CD4-positive, alpha-beta T cell (primary cell): Measurements from ENCODE around the gene ERC2. TPM values are rescaled to one million over a fixed set of nuclear protein-coding genes. Genes with fewer than 3 reads are reported as not detected.

Experiments
- ATAC-seq: fragments of 200-7000 bp; cut with Tn5 transposase; one replicate; pipeline ENCODE4 v1.10.0; 2022; ENCODE audit warnings: mild to moderate bottlenecking; ENCODE audit not compliant: poor library complexity
- CTCF ChIA-PET: fragments of 350-600 bp; sonication (Branson Sonifier 250); formaldehyde crosslinking; loops from one replicate; lab custom pipeline; 2021; ENCODE audit warnings: antibody characterized with exemption, inconsistent platforms; lab: Charles Lee
- POLR2A ChIA-PET: fragments of 350-600 bp; sonication (Branson Sonifier 250); formaldehyde crosslinking; loops from one replicate; lab custom pipeline; 2021; ENCODE audit warnings: antibody characterized with exemption, inconsistent platforms; lab: Charles Lee
- DNase-seq, 14 experiments: peaks; one replicate each; pipeline ENCODE4 v3.0.0-alpha.2; 2013 to 2020; ENCODE audit warnings: mixed read lengths in 2 of 14
- H3K27ac ChIP-seq, 2 donors: one replicate each; pipeline versions ENCODE4 v1.5.1 to v1.7.0; 2013; ENCODE audit warnings: low read length in 2 of 2, low read depth in 1 of 2, mild to moderate bottlenecking in 1 of 2
- H3K27me3 ChIP-seq, 2 experiments: 1 replicate in 1 of 2; 2 replicates in 1 of 2; pipeline versions ENCODE4 v1.6.1 to v1.7.0; 2013; ENCODE audit warnings: low read length in 2 of 2, control low read depth in 1 of 2, mild to moderate bottlenecking in 1 of 2, moderate library complexity in 1 of 2; ENCODE audit not compliant: insufficient read depth in 2 of 2, control insufficient read depth in 1 of 2
- H3K36me3 ChIP-seq: one replicate; pipeline ENCODE4 v1.6.1; 2013; ENCODE audit warnings: low read length, control low read depth; ENCODE audit not compliant: insufficient read depth
- H3K4me1 ChIP-seq: one replicate; pipeline ENCODE4 v1.6.1; 2013; ENCODE audit warnings: low read length, control low read depth; ENCODE audit not compliant: insufficient read depth
- H3K4me3 ChIP-seq: one replicate; pipeline ENCODE4 v1.5.1; 2013; ENCODE audit warnings: mild to moderate bottlenecking, low read length, moderate library complexity
- H3K9me3 ChIP-seq, 2 experiments: 1 replicate in 1 of 2; 2 replicates in 1 of 2; pipeline versions ENCODE4 v1.6.1 to v1.7.0; 2013; ENCODE audit warnings: low read length in 2 of 2, mild to moderate bottlenecking in 2 of 2, control low read depth in 1 of 2, moderate library complexity in 1 of 2; ENCODE audit not compliant: control insufficient read depth in 1 of 2, insufficient read depth in 1 of 2
- H3K27ac Mint-ChIP-seq: one replicate; pipeline ENCODE4 v1.8.0; 2020; ENCODE audit warnings: mixed read lengths
- H3K27me3 Mint-ChIP-seq: one replicate; pipeline ENCODE4 v1.8.0; 2021; ENCODE audit warnings: mixed read lengths
- H3K36me3 Mint-ChIP-seq: one replicate; pipeline ENCODE4 v1.8.0; 2021; ENCODE audit warnings: low read depth, mixed read lengths
- H3K4me1 Mint-ChIP-seq: one replicate; pipeline ENCODE4 v1.8.0; 2021; ENCODE audit warnings: low read depth, mixed read lengths
- H3K4me3 Mint-ChIP-seq: one replicate; pipeline ENCODE4 v1.8.0; 2020; ENCODE audit warnings: mild to moderate bottlenecking, mixed read lengths
- H3K9me3 Mint-ChIP-seq: one replicate; pipeline ENCODE4 v1.8.0; 2020; ENCODE audit warnings: mixed read lengths
- CTCF ChIP-seq: fragments of 200-600 bp; IDR thresholded peaks from one replicate; pipeline ENCODE4 v1.8.0; 2022; ENCODE audit warnings: antibody characterized with exemption, mild to moderate bottlenecking
- intact Hi-C, 2 experiments: fragments of 100-400 bp; cut with DNase I in 1 of 2; cut with micrococcal nuclease in 1 of 2; formaldehyde crosslinking; loops; one replicate each; pipeline versions ENCODE4 v1.15.1 to v1.9.0; 2023 to 2025; cut with DNase I, micrococcal nuclease
- total RNA-seq, 174 experiments: library from RNA in 2 of 174; stranded (reverse) in 2 of 174; gene quantifications; one replicate each; pipeline ENCODE4 v1.2.3 and lab custom pipeline; 2021 to 2026

ERC2 gene
- total RNA-seq, 2 experiments from 2014 or later = not detected

GRCh38 chr3:55584716-55585368 lies 883.4 kb downstream of the ERC2 start:
- Histone ChIP-seq H3K27me3 (no peaks in the 10 kb centered on the region), H3K4me3 (no peak overlapping the region), H3K36me3 (no peaks in the 10 kb centered on the region), H3K9me3 (no peaks in the 10 kb centered on the region), H3K4me1 (no peaks in the 10 kb centered on the region), H3K27ac (no peak overlapping the region)
- ChIA-PET POLR2A (no interaction called here), CTCF (no interaction called here)
- no peak for DNase-seq
- no peak overlapping the region for H3K27ac Mint-ChIP-seq
- no peaks in the 10 kb centered on the region for H3K9me3 Mint-ChIP-seq
- H3K4me3 Mint-ChIP-seq = no peak overlapping the region
- no peaks in the 10 kb centered on the region for H3K36me3 Mint-ChIP-seq
- intact Hi-C loops = no loop called here
- no peak for TF ChIP-seq CTCF
- no peaks in the 10 kb centered on the region for H3K27me3 Mint-ChIP-seq
- no peak for ATAC-seq
- no peaks in the 10 kb centered on the region for H3K4me1 Mint-ChIP-seq

- Histone ChIP-seq H3K36me3 (no peaks in the 10 kb centered on the region), H3K4me3 (no peak overlapping the region), H3K27ac (no peak overlapping the region), H3K9me3 (no peaks in the 10 kb centered on the region), H3K27me3 (no peaks in the 10 kb centered on the region), H3K4me1 (no peaks in the 10 kb centered on the region)
- Mint-ChIP-seq H3K36me3 (no peaks in the 10 kb centered on the region), H3K4me3 (no peak overlapping the region), H3K4me1 (no peaks in the 10 kb centered on the region), H3K9me3 (no peaks in the 10 kb centered on the region), H3K27ac (no peak overlapping the region), H3K27me3 (no peaks in the 10 kb centered on the region)
- POLR2A ChIA-PET = no interaction called here
- intact Hi-C loops = no loop called here
- DNase-seq = no peak
- no peak for TF ChIP-seq CTCF
- no peak for ATAC-seq
- CTCF ChIA-PET = no interaction called here
These were observed 884.2 kb downstream of the ERC2 start for GRCh38 chr3:55584030-55584429.

GRCh38 chr3:55583475-55583874 lies 884.8 kb downstream of the ERC2 start:
- no peaks in the 10 kb centered on the region for H3K4me1 ChIP-seq
- H3K27ac ChIP-seq = no peak overlapping the region
- no peaks in the 10 kb centered on the region for H3K27me3 ChIP-seq
- H3K36me3 ChIP-seq = no peaks in the 10 kb centered on the region
- ATAC-seq = no peak
- no peaks in the 10 kb centered on the region for H3K4me1 Mint-ChIP-seq
- H3K27ac Mint-ChIP-seq = no peak overlapping the region
- no peak overlapping the region for H3K4me3 Mint-ChIP-seq
- POLR2A ChIA-PET = no interaction called here
- no peaks in the 10 kb centered on the region for H3K9me3 ChIP-seq
- no peaks in the 10 kb centered on the region for H3K27me3 Mint-ChIP-seq
- no peak overlapping the region for H3K4me3 ChIP-seq
- intact Hi-C loops = no loop called here
- no peaks in the 10 kb centered on the region for H3K36me3 Mint-ChIP-seq
- no peak for DNase-seq
- CTCF ChIA-PET = no interaction called here
- TF ChIP-seq CTCF = no peak
- no peaks in the 10 kb centered on the region for H3K9me3 Mint-ChIP-seq
